Measurements from ENCODE around the gene BCL3. TPM values are rescaled to one million over a fixed set of nuclear protein-coding genes. Genes with fewer than 3 reads are reported as not detected.
"Not testable (repeated sequence)": the region's sequence is repeated elsewhere in the genome, so short reads cannot be mapped to it uniquely, and the experiment has no call there.

The BCL3 gene
- 65.6 and 68.4 TPM in 2 replicates for total RNA-seq

- intact Hi-C loops (cut with micrococcal nuclease) = no loop called here
Measured at GRCh38 chr19:44748426-44749254, at the start of gene BCL3. BCL3 (plus strand) TSS chr19:44748708; CDS start chr19:44748791, 83 bp downstream.

GRCh38 chr19:44700547-44700946, 48.0 kb upstream of the BCL3 start:
- intact Hi-C loops (cut with micrococcal nuclease) = no loop called here

GRCh38 chr19:44701228-44701627, 47.3 kb upstream of the BCL3 start:
- intact Hi-C loops (cut with micrococcal nuclease) = no loop called here

- intact Hi-C loops (cut with micrococcal nuclease) = no loop called here
Measured at GRCh38 chr19:44702551-44703176, 45.8 kb upstream of the BCL3 start.

GRCh38 chr19:44703336-44704078, 45.0 kb upstream of the BCL3 start:
- intact Hi-C loops (cut with micrococcal nuclease) = no loop called here

- intact Hi-C loops (cut with micrococcal nuclease) = no loop called here
Measured at GRCh38 chr19:44704982-44705381, 43.5 kb upstream of the BCL3 start.

- intact Hi-C loops (cut with micrococcal nuclease) = no loop called here
Measured at GRCh38 chr19:44705502-44706010, 43.0 kb upstream of the BCL3 start.

GRCh38 chr19:44706506-44707236, 41.8 kb upstream of the BCL3 start:
- intact Hi-C loops (cut with micrococcal nuclease) = no loop called here

- intact Hi-C loops (cut with micrococcal nuclease) = no loop called here
Measured at GRCh38 chr19:44707794-44708193, 40.7 kb upstream of the BCL3 start.

- intact Hi-C loops (cut with micrococcal nuclease) = no loop called here
Measured at GRCh38 chr19:44708940-44709339, 39.6 kb upstream of the BCL3 start.

GRCh38 chr19:44709434-44710266, 38.9 kb upstream of the BCL3 start:
- intact Hi-C loops (cut with micrococcal nuclease) = not testable (repeated sequence)

GRCh38 chr19:44710483-44710882, 38.0 kb upstream of the BCL3 start:
- intact Hi-C loops (cut with micrococcal nuclease) = no loop called here

GRCh38 chr19:44712864-44713515, 35.5 kb upstream of the BCL3 start:
- intact Hi-C loops (cut with micrococcal nuclease) = no loop called here

- intact Hi-C loops (cut with micrococcal nuclease) = no loop called here
Measured at GRCh38 chr19:44714597-44715169, 33.8 kb upstream of the BCL3 start.

GRCh38 chr19:44717603-44718002, 30.9 kb upstream of the BCL3 start:
- intact Hi-C loops (cut with micrococcal nuclease) = no loop called here

GRCh38 chr19:44718441-44719261, 29.9 kb upstream of the BCL3 start:
- intact Hi-C loops (cut with micrococcal nuclease) = no loop called here

- intact Hi-C loops (cut with micrococcal nuclease) = no loop called here
Measured at GRCh38 chr19:44719262-44719701, 29.2 kb upstream of the BCL3 start.

- intact Hi-C loops (cut with micrococcal nuclease) = not testable (repeated sequence)
Measured at GRCh38 chr19:44720396-44720795, 28.1 kb upstream of the BCL3 start.
